ENCODE measurements around the gene SH3PXD2A.

The SH3PXD2A gene

GRCh38 chr10:103622286-103622685 lies 233.1 kb downstream of the SH3PXD2A start:
- Histone ChIP-seq H3K27me3 (no peaks in the 10 kb centered on the region), H3K27ac (no peak overlapping the region), H3K9me3 (no peaks in the 10 kb centered on the region), H3K4me1 (ENCODE audit: control insufficient read depth in 1 of 2, insufficient read depth in 1 of 2, low read depth in 1 of 2, low read length in 1 of 2) (no peaks in the 10 kb centered on the region), H3K4me3 (ENCODE audit: low read depth in 1 of 2, low read length in 1 of 2) (no peak overlapping the region), H3K36me3 (no peaks in the 10 kb centered on the region)
- no peak for TF ChIP-seq CTCF (IDR thresholded peaks at IDR 0.05)

GRCh38 chr10:103621783-103622125 lies 233.6 kb downstream of the SH3PXD2A start:
- no peak overlapping the region for H3K27ac ChIP-seq
- no peaks in the 10 kb centered on the region for H3K4me1 ChIP-seq (ENCODE audit: control insufficient read depth in 1 of 2, insufficient read depth in 1 of 2, low read depth in 1 of 2, low read length in 1 of 2)

GRCh38 chr10:103620891-103621782 lies 234.2 kb downstream of the SH3PXD2A start:
- TF ChIP-seq CTCF (IDR thresholded peaks at IDR 0.05), result no peak
- H3K27me3 ChIP-seq, result no peaks in the 10 kb centered on the region
- H3K4me3 ChIP-seq (ENCODE audit: low read depth in 1 of 2, low read length in 1 of 2), result no peak overlapping the region
- H3K9me3 ChIP-seq, result no peaks in the 10 kb centered on the region
- no peaks in the 10 kb centered on the region for H3K4me1 ChIP-seq (ENCODE audit: control insufficient read depth in 1 of 2, insufficient read depth in 1 of 2, low read depth in 1 of 2, low read length in 1 of 2)
- H3K36me3 ChIP-seq, result no peaks in the 10 kb centered on the region
- H3K27ac ChIP-seq, result no peak overlapping the region

More at GRCh38 chr10:103621783-103622125, 233.6 kb downstream of the SH3PXD2A start:
- Histone ChIP-seq H3K4me3 (ENCODE audit: low read depth in 1 of 2, low read length in 1 of 2) (no peak overlapping the region), H3K27me3 (no peaks in the 10 kb centered on the region), H3K36me3 (no peaks in the 10 kb centered on the region), H3K9me3 (no peaks in the 10 kb centered on the region)
- TF ChIP-seq CTCF (IDR thresholded peaks at IDR 0.05), result no peak

- no peaks in the 10 kb centered on the region for H3K36me3 ChIP-seq
- no peaks in the 10 kb centered on the region for H3K9me3 ChIP-seq
- no peak overlapping the region for H3K27ac ChIP-seq
- TF ChIP-seq CTCF (IDR thresholded peaks at IDR 0.05), result no peak
- no peak overlapping the region for H3K4me3 ChIP-seq (ENCODE audit: low read depth in 1 of 2, low read length in 1 of 2)
- H3K27me3 ChIP-seq, result no peaks in the 10 kb centered on the region
- no peaks in the 10 kb centered on the region for H3K4me1 ChIP-seq (ENCODE audit: control insufficient read depth in 1 of 2, insufficient read depth in 1 of 2, low read depth in 1 of 2, low read length in 1 of 2)
Observed at GRCh38 chr10:103620352-103620740, 235.0 kb downstream of the SH3PXD2A start.

GRCh38 chr10:103619424-103620351 lies 235.7 kb downstream of the SH3PXD2A start:
- Histone ChIP-seq H3K9me3 (no peaks in the 10 kb centered on the region), H3K27ac (no peak overlapping the region), H3K4me3 (ENCODE audit: low read depth in 1 of 2, low read length in 1 of 2) (no peak overlapping the region), H3K27me3 (no peaks in the 10 kb centered on the region), H3K36me3 (no peaks in the 10 kb centered on the region), H3K4me1 (ENCODE audit: control insufficient read depth in 1 of 2, insufficient read depth in 1 of 2, low read depth in 1 of 2, low read length in 1 of 2) (no peaks in the 10 kb centered on the region)
- TF ChIP-seq CTCF (IDR thresholded peaks at IDR 0.05), result no peak

Measured in neutrophil (primary cell).